Measurements from ENCODE around the gene HCN4. TPM values are rescaled to one million over a fixed set of nuclear protein-coding genes. Genes with fewer than 3 reads are reported as not detected.
"Not testable (repeated sequence)": the region's sequence is repeated elsewhere in the genome, so short reads cannot be mapped to it uniquely, and the experiment has no call there.

HCN4 gene
- total RNA-seq, 1 donor from 2014 or later = not detected

GRCh38 chr15:73326157-73326556, 42.6 kb downstream of the HCN4 start:
- DNase-seq (ENCODE audit: low read depth in 2 of 2) = no peak

- no peak for DNase-seq (ENCODE audit: low read depth in 2 of 2)
Measured at GRCh38 chr15:73325191-73325861, 43.4 kb downstream of the HCN4 start.

GRCh38 chr15:73324496-73325170, 44.1 kb downstream of the HCN4 start:
- DNase-seq (ENCODE audit: low read depth in 2 of 2) = no peak

GRCh38 chr15:73323956-73324355, 44.8 kb downstream of the HCN4 start:
- DNase-seq (ENCODE audit: low read depth in 2 of 2) = no peak

GRCh38 chr15:73323374-73323955, 45.3 kb downstream of the HCN4 start:
- DNase-seq (ENCODE audit: low read depth in 2 of 2) = no peak

- no peak for DNase-seq (ENCODE audit: low read depth in 2 of 2)
Measured at GRCh38 chr15:73322665-73323373, 45.9 kb downstream of the HCN4 start.

- DNase-seq (ENCODE audit: low read depth in 2 of 2) = no peak
Measured at GRCh38 chr15:73321496-73322450, 47.0 kb downstream of the HCN4 start.

GRCh38 chr15:73320619-73321180, 48.1 kb downstream of the HCN4 start:
- DNase-seq (ENCODE audit: low read depth in 2 of 2) = no peak

GRCh38 chr15:73319460-73320245, 49.1 kb downstream of the HCN4 start:
- DNase-seq (ENCODE audit: low read depth in 2 of 2) = no peak

- DNase-seq (ENCODE audit: low read depth in 2 of 2) = no peak
Measured at GRCh38 chr15:73318463-73319351, 50.1 kb downstream of the HCN4 start.

GRCh38 chr15:73317651-73318462, 50.9 kb downstream of the HCN4 start:
- no peak for DNase-seq (ENCODE audit: low read depth in 2 of 2)

- no peak for DNase-seq (ENCODE audit: low read depth in 2 of 2)
Measured at GRCh38 chr15:73313861-73314260, 54.9 kb downstream of the HCN4 start.

- no peak for DNase-seq (ENCODE audit: low read depth in 2 of 2)
Measured at GRCh38 chr15:73308305-73308704, 60.5 kb downstream of the HCN4 start.

GRCh38 chr15:73305331-73306211, 63.2 kb downstream of the HCN4 start:
- DNase-seq (ENCODE audit: low read depth in 2 of 2) = peak; percentile 37 to 67

- DNase-seq (ENCODE audit: low read depth in 2 of 2) = no peak
Measured at GRCh38 chr15:73303636-73304035, 65.1 kb downstream of the HCN4 start.

GRCh38 chr15:73300286-73300685, 68.5 kb downstream of the HCN4 start:
- DNase-seq (ENCODE audit: low read depth in 2 of 2) = not testable (repeated sequence)

Measured in lung microvascular endothelial cell (primary cell).